Mammary epithelial cell (primary cell): ENCODE measurements around the gene ZNF516.

ENCODE experiments used
- CTCF ChIP-seq, 2 donors: IDR thresholded peaks in 1 of 2; conservative IDR thresholded peaks in 1 of 2; 2 replicates each; pipeline ENCODE4 v1.5.1; 2011 to 2012; ENCODE audit warnings: inconsistent platforms in 2 of 2, low read length in 2 of 2, mild to moderate bottlenecking in 2 of 2, control low read depth in 1 of 2, low read depth in 1 of 2; ENCODE audit not compliant: insufficient read depth in 1 of 2; ENCODE audit errors: extremely low read depth in 1 of 2
- EZH2 ChIP-seq: IDR thresholded peaks from 2 replicates; pipeline ENCODE4 v1.6.1; 2012; ENCODE audit warnings: low read length, inconsistent platforms, borderline replicate concordance

DNA sequence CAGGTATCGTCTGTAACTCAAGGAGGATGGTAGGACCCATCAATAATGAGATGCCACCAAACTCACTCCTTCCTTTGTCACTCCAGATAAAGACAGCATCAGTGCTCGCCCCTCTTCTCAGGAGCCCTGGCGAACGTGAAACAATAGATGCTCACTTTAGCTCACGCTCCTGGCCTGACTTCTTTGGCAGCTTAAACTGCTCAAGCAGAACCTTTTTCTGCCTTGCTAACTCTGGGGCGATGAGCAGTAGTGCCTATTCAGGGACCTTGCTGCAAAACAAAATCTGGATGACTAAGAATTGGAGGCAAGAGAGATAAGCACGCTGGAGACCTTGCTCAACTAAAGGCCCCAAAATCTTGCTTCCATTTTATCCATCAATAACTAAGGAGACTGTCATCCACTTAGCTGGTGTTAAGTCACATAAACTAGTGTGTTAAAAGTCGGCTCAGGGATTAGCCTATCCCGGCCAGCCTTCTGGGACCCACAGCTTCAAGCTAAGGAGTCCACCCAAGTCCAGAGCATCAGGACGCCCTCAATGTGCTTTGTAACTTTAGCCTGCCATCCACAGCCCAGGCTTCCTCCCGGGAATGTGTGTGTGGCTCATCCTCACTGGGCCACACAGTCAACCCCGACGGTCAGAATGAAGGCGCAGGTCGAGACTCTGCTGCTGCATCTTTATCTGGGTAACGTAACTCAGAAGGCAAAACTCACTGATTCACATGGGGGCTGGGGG, 38.9 kb downstream of the ZNF516 start:
- no peak for TF ChIP-seq EZH2
- TF ChIP-seq CTCF (conservative IDR thresholded peaks at IDR 0.05 in 1 of 2, IDR thresholded peaks at IDR 0.05 in 1 of 2; ENCODE audit: extremely low read depth in 1 of 2, insufficient read depth in 1 of 2, low read depth in 1 of 2, low read length in 2 of 2): no peak
